Erythroblast (primary cell): Measurements from ENCODE around the gene CCNQ.

ENCODE experiments used
- GATA1 ChIP-seq: IDR thresholded peaks from 2 replicates; pipeline ENCODE4 v1.6.1; 2011; ENCODE audit warnings: low read depth, mild to moderate bottlenecking, control low read depth, low read length, moderate library complexity
- POLR2A ChIP-seq: IDR thresholded peaks from 2 replicates; pipeline ENCODE4 v1.6.1; 2011; ENCODE audit warnings: mild to moderate bottlenecking, low read length

- TF ChIP-seq POLR2A (no peak), GATA1 (no peak)
These were observed 20.6 kb downstream of the CCNQ start for GRCh38 chrX:153578200-153578835.
